DMS 273 (cell line): Measurements from ENCODE around the gene FRS2.

Source experiments
- DNase-seq: peaks from one replicate; lab custom pipeline; 2025; ENCODE audit not compliant: unreplicated experiment; lab: John Stamatoyannopoulos, UW

Gene FRS2

DNA sequence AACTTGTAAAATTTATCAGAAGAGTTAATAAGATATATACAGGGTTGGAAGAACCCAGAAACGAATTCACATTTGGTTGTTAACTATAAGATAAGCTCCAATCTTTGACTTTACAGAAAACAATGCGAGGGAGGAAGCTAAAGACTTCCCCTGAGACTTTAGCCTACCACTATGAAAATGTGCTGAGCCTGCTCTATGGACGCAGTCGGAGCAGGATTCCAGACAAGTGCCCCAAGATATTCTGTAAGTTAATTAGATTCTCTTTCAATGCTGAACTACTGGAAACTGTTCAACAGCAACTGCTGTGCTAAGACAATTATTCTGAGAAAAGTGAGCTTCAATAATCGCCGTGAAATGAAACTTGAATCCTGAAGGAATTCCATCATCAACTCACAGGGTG, 148.9 kb downstream of the FRS2 start:
- no peak for DNase-seq

- DNase-seq, result no peak
Observed at GRCh38 chr12:69620077-69620476, 149.9 kb downstream of the FRS2 start.

GRCh38 chr12:69620921-69621320, 150.7 kb downstream of the FRS2 start:
- no peak for DNase-seq

DNA sequence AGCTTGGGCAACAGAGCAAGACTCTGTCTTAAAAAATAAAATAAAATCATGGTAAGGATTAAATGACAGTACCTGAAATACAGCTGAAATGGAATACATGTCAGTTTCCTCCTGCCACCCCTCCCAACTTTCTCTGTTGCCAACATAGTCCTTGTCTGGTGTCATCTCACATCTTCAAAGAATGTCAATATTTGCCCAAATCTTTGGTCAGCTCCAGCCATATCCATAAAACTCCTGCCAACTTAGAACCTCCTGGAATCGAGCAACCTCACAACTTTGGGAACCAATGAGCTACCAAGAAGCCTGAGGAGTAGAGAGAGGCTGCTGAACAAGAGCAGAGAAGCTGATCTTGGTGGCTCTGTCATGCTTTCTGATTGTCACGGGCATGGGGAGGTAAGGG, 151.4 kb downstream of the FRS2 start:
- no peak for DNase-seq

DNA sequence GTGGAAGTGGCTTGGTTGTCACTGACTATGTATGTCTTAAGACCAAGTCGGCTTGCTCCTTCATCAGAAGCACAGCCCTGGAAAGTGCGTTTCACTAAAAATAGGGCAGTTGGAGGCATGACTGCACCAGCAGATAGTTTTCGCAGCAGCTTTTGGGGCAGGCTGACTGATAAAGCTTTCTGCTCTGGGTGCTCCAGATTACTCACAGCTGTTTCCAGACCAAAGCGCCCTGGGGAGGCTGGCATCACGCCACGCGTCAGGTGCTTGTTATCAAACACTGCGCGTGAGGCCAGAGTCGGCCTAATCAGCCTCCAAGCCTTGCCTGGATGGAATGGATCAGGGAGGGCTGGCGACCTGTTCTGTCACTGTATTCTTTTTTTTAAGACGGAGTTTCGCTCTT, 153.8 kb downstream of the FRS2 start:
- DNase-seq, result peak; percentile 12

GRCh38 chr12:69627501-69627900, 157.3 kb downstream of the FRS2 start:
- DNase-seq, result no peak
